Stimulated activated naive CD8-positive, alpha-beta T cell treated with anti-CD3 and anti-CD28 coated beads, Interleukin-15, Interleukin-2, amounts not matched to agents 100 ng/mL and 50 ng/mL, for 24 hours (primary cell): ENCODE data around the gene RET.

Source experiments
- H3K27ac Mint-ChIP-seq: one replicate; pipeline ENCODE4 v1.8.0; 2021; ENCODE audit warnings: mild to moderate bottlenecking, mixed read lengths
- H3K27me3 Mint-ChIP-seq: one replicate; pipeline ENCODE4 v1.8.0; 2021; ENCODE audit warnings: mixed read lengths
- H3K36me3 Mint-ChIP-seq: one replicate; pipeline ENCODE4 v1.8.0; 2021; ENCODE audit warnings: low read depth, mixed read lengths
- H3K4me1 Mint-ChIP-seq: one replicate; pipeline ENCODE4 v1.8.0; 2021; ENCODE audit warnings: low read depth, mixed read lengths
- H3K4me3 Mint-ChIP-seq: one replicate; pipeline ENCODE4 v1.8.0; 2021; ENCODE audit warnings: mild to moderate bottlenecking, mixed read lengths
- H3K9me3 Mint-ChIP-seq: one replicate; pipeline ENCODE4 v1.8.0; 2021; ENCODE audit warnings: mixed read lengths

Gene RET

DNA sequence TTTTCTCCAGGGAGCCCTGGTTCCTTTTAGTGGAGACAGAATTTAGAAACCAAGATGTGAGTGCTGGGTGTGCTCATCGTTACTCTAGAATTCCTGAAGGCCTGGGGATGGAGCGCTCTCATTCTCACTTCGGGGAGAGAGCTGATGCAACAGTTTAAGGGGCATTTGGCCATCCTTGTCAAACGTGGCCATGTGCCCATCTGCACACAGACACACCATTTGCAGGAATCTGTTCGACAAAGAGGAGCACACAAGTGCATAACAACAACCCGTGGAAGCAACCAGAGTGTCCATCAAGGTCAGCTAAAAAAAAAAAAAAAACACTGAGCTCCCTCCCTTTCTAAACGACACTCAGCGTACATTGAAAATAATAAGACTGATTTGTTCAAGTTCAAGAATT lies 23.0 kb upstream of the RET start:
- H3K4me1 Mint-ChIP-seq = no peaks in the 10 kb centered on the region
- H3K9me3 Mint-ChIP-seq = no peaks in the 10 kb centered on the region
- H3K4me3 Mint-ChIP-seq = no peak overlapping the region
- no peak overlapping the region for H3K27ac Mint-ChIP-seq
- H3K27me3 Mint-ChIP-seq = peaks cover 12% of the 10 kb centered on the region
- no peaks in the 10 kb centered on the region for H3K36me3 Mint-ChIP-seq

- Mint-ChIP-seq H3K9me3 (no peaks in the 10 kb centered on the region), H3K27ac (no peak overlapping the region), H3K36me3 (no peaks in the 10 kb centered on the region), H3K4me3 (no peak overlapping the region), H3K4me1 (no peaks in the 10 kb centered on the region), H3K27me3 (peaks cover 12% of the 10 kb centered on the region)
Measured at GRCh38 chr10:43054593-43054992, 22.3 kb upstream of the RET start.

DNA sequence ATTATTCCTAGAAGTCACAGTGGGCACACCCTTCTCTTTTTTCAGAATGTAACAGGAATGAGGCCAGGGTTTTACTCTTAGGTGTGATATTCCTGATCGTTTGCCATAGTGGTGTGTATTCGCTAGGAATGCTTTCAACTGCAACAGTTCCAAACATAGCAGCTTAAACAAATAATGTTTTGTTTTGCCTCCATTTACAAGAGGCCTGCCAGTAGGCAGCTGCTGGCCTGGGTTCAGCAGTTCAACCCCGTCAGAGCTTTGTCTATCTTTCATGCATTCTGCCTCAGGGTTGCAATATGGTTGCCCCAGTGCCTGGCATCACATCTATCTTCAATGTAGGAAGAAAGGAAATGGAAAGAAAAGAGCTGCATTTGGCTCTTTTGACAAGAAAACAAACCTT lies 21.7 kb upstream of the RET start:
- H3K27me3 Mint-ChIP-seq = peaks cover 12% of the 10 kb centered on the region

DNA sequence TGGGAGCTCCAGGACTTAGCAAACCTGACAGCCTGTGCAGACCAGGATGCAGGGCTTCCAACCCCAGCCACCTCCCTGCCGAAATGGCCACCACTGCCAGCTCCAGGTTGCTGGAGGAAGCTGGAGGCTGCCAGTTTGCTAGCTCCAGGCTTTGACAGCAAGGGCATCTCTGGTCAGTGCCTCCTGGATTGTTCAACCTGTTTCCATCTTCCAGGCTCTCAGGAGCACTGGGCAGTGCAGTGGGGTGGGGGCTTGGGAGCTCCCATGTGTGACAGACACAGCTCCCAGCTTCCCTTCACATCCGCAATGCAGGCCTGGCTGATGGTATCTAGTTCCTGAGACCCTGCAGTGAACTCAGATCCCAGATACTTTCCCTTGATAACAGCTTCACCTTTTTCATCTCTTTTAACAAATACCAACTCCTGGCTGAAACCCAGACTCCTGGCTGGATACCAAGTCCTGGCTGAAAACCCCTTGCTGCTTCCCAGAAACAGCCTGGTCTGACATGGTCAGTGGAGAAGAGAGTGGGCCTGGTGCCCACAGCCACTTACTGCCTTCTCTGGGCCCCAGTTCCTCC lies 20.8 kb upstream of the RET start:
- no peaks in the 10 kb centered on the region for H3K4me1 Mint-ChIP-seq
- H3K4me3 Mint-ChIP-seq = no peak overlapping the region
- H3K36me3 Mint-ChIP-seq = no peaks in the 10 kb centered on the region
- H3K27ac Mint-ChIP-seq = no peak overlapping the region
- H3K9me3 Mint-ChIP-seq = no peaks in the 10 kb centered on the region
- H3K27me3 Mint-ChIP-seq = peaks cover 12% of the 10 kb centered on the region

More for the DNA sequence above, 21.7 kb upstream of the RET start:
- Mint-ChIP-seq H3K27ac (no peak overlapping the region), H3K9me3 (no peaks in the 10 kb centered on the region), H3K36me3 (no peaks in the 10 kb centered on the region), H3K4me3 (no peak overlapping the region), H3K4me1 (no peaks in the 10 kb centered on the region)

DNA sequence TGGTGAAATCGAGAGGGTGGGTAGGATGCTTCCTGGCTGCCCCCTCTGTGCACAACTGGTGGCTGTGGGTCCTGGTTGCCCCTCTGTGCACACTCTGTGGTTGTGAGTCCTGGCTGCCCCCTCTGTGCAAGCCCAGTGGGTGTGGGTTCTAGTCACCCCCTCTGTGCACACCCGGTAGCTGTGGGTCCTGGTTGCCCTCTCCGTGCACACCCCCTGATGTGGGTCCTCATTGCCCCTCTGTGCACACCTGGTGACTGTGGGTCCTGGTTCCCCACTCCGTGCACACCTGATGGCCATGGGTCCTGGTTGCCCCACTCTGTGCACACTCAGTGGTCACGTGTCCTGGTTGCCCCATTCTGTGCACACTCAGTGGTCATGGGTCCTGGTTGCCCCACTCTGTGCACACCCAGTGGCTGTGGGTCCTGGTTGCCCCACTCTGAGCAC lies 20.3 kb upstream of the RET start:
- H3K9me3 Mint-ChIP-seq = no peaks in the 10 kb centered on the region
- H3K27me3 Mint-ChIP-seq = peaks cover 12% of the 10 kb centered on the region
- no peak overlapping the region for H3K27ac Mint-ChIP-seq
- no peaks in the 10 kb centered on the region for H3K4me1 Mint-ChIP-seq
- no peaks in the 10 kb centered on the region for H3K36me3 Mint-ChIP-seq
- no peak overlapping the region for H3K4me3 Mint-ChIP-seq

- no peaks in the 10 kb centered on the region for H3K4me1 Mint-ChIP-seq
- H3K27me3 Mint-ChIP-seq = peaks cover 12% of the 10 kb centered on the region
- no peak overlapping the region for H3K4me3 Mint-ChIP-seq
- H3K9me3 Mint-ChIP-seq = no peaks in the 10 kb centered on the region
- H3K36me3 Mint-ChIP-seq = no peaks in the 10 kb centered on the region
- H3K27ac Mint-ChIP-seq = no peak overlapping the region
Measured at GRCh38 chr10:43057231-43057711, 19.6 kb upstream of the RET start.

GRCh38 chr10:43057831-43058340 lies 19.0 kb upstream of the RET start:
- H3K4me1 Mint-ChIP-seq = no peaks in the 10 kb centered on the region
- H3K9me3 Mint-ChIP-seq = no peaks in the 10 kb centered on the region
- no peaks in the 10 kb centered on the region for H3K36me3 Mint-ChIP-seq
- no peak overlapping the region for H3K4me3 Mint-ChIP-seq
- peaks cover 7% of the 10 kb centered on the region for H3K27me3 Mint-ChIP-seq
- no peak overlapping the region for H3K27ac Mint-ChIP-seq

DNA sequence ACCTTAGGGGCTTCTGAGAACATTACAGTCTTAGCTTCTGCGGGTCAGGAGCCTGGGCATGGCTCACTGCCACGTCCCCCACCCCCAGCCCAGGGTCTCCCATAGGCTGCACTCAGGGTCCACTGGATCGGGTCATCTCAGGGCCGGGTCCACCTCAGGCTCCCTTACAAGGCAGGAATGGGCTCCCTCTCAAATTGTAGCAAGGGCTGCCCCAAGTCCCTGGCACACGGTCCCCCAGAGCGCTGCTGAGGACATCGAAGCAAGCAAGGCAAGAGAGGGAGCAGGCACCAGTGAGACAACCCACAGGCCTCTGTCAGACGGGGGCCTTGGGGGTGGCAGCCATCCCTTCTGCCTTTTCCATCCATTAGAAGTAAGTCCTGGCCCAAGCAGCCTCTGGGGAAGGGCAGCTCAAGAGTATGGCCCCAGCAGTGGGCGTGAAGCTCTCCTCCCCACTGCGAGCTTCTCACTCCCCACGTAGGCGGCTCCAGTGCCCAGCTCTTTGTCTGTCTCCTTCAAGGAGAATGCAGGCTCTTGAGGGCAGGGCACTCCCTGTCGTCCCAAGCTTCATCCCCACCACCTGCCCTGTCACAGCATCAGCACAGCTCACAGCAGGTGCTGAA lies 18.0 kb upstream of the RET start:
- Mint-ChIP-seq H3K36me3 (no peaks in the 10 kb centered on the region), H3K27ac (no peak overlapping the region), H3K9me3 (no peaks in the 10 kb centered on the region), H3K4me3 (no peak overlapping the region), H3K4me1 (no peaks in the 10 kb centered on the region), H3K27me3 (peaks cover 4% of the 10 kb centered on the region)

- H3K4me1 Mint-ChIP-seq = no peaks in the 10 kb centered on the region
- no peaks in the 10 kb centered on the region for H3K9me3 Mint-ChIP-seq
- H3K36me3 Mint-ChIP-seq = no peaks in the 10 kb centered on the region
- peaks cover 4% of the 10 kb centered on the region for H3K27me3 Mint-ChIP-seq
- H3K27ac Mint-ChIP-seq = no peak overlapping the region
- no peak overlapping the region for H3K4me3 Mint-ChIP-seq
Measured at GRCh38 chr10:43059336-43059720, 17.5 kb upstream of the RET start.

DNA sequence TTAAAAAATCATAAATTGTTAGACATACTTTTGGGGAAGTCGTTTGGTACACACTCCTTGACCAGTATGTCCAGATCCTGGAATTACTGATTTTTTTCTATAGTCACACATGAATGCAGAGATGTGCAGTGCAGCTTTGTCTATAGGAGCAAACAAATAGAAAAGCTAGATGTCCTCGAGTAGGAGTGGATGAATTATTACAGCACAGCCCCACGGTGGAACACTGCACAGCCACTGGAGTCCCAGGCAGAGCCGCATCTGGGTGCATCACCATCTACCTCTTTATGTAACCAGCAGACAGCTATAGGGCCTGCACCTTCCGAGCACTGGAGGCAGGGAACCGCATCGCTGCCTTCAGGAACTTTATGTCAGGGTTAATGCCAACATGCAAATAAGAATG lies 17.0 kb upstream of the RET start:
- no peak overlapping the region for H3K27ac Mint-ChIP-seq
- H3K9me3 Mint-ChIP-seq = no peaks in the 10 kb centered on the region
- peaks cover 4% of the 10 kb centered on the region for H3K27me3 Mint-ChIP-seq
- no peaks in the 10 kb centered on the region for H3K36me3 Mint-ChIP-seq
- no peaks in the 10 kb centered on the region for H3K4me1 Mint-ChIP-seq
- H3K4me3 Mint-ChIP-seq = no peak overlapping the region

- Mint-ChIP-seq H3K27me3 (peaks cover 4% of the 10 kb centered on the region), H3K4me3 (no peak overlapping the region), H3K36me3 (no peaks in the 10 kb centered on the region), H3K27ac (no peak overlapping the region), H3K4me1 (no peaks in the 10 kb centered on the region), H3K9me3 (no peaks in the 10 kb centered on the region)
Measured at GRCh38 chr10:43060291-43060690, 16.6 kb upstream of the RET start.

DNA sequence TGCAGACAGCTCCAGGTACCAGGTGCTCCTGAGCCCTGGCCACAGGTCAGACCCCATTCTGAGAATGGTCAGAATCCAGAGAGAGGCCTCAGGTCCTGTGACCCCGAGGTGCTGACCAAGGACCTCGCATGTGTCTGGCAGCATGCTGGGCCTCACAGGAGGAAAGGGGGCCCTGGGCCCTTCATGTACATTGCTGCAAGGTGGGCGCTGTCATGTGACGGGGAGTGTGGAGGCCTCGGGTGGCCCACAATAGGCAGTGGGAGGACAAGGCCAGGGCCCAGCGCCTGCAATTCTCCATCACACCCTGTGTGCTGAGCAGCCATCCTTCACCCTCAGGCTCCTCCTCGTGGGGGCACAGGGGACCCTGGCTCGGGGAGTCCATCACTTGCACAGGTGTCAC lies 15.5 kb upstream of the RET start:
- no peaks in the 10 kb centered on the region for H3K36me3 Mint-ChIP-seq
- H3K4me3 Mint-ChIP-seq = no peak overlapping the region
- no peaks in the 10 kb centered on the region for H3K9me3 Mint-ChIP-seq
- H3K27me3 Mint-ChIP-seq = peaks cover 4% of the 10 kb centered on the region
- H3K4me1 Mint-ChIP-seq = no peaks in the 10 kb centered on the region
- no peak overlapping the region for H3K27ac Mint-ChIP-seq

GRCh38 chr10:43061760-43062159 lies 15.1 kb upstream of the RET start:
- Mint-ChIP-seq H3K36me3 (no peaks in the 10 kb centered on the region), H3K27me3 (peaks cover 4% of the 10 kb centered on the region), H3K9me3 (no peaks in the 10 kb centered on the region), H3K4me3 (no peak overlapping the region), H3K27ac (no peak overlapping the region), H3K4me1 (no peaks in the 10 kb centered on the region)

- Mint-ChIP-seq H3K4me3 (no peak overlapping the region), H3K27ac (no peak overlapping the region), H3K36me3 (no peaks in the 10 kb centered on the region), H3K4me1 (no peaks in the 10 kb centered on the region), H3K9me3 (no peaks in the 10 kb centered on the region), H3K27me3 (peaks cover 2% of the 10 kb centered on the region)
Measured at GRCh38 chr10:43062402-43063160, 14.3 kb upstream of the RET start.

GRCh38 chr10:43064331-43065075 lies 12.4 kb upstream of the RET start:
- H3K27ac Mint-ChIP-seq = no peak overlapping the region
- no peaks in the 10 kb centered on the region for H3K36me3 Mint-ChIP-seq
- H3K4me3 Mint-ChIP-seq = no peak overlapping the region
- no peaks in the 10 kb centered on the region for H3K9me3 Mint-ChIP-seq
- no peaks in the 10 kb centered on the region for H3K27me3 Mint-ChIP-seq
- H3K4me1 Mint-ChIP-seq = no peaks in the 10 kb centered on the region
